Loucy (cell line): ENCODE measurements around the gene P2RX4.
"Not testable (repeated sequence)": the region's sequence is repeated elsewhere in the genome, so short reads cannot be mapped to it uniquely, and the experiment has no call there.

Experiments
- H2AFZ ChIP-seq: fragments of 200-600 bp; sonication (generic); 2 replicates; pipeline ENCODE4 v1.6.0; 2016; ENCODE audit warnings: antibody characterized with exemption, mild to moderate bottlenecking, low read length, moderate library complexity
- H3F3A ChIP-seq: fragments of 200-600 bp; 2 replicates; pipeline ENCODE4 v1.6.0; 2016; ENCODE audit warnings: antibody characterized with exemption, low read depth, mild to moderate bottlenecking
- H3K27me3 ChIP-seq: fragments of 200-600 bp; sonication (generic); 2 replicates; pipeline ENCODE4 v1.6.1; 2014; ENCODE audit warnings: low read length, mild to moderate bottlenecking; ENCODE audit not compliant: insufficient read depth, poor library complexity, severe bottlenecking
- H3K36me3 ChIP-seq: fragments of 200-600 bp; sonication (generic); 2 replicates; pipeline ENCODE4 v1.6.1; 2016; ENCODE audit warnings: low read length; ENCODE audit not compliant: insufficient read depth
- H3K4me1 ChIP-seq: fragments of 200-600 bp; sonication (generic); 2 replicates; pipeline ENCODE4 v1.5.1; 2014; ENCODE audit warnings: low read length, mild to moderate bottlenecking; ENCODE audit not compliant: insufficient read depth, poor library complexity, severe bottlenecking
- H3K4me2 ChIP-seq: fragments of 200-600 bp; sonication (generic); 2 replicates; pipeline ENCODE4 v1.6.0; 2014; ENCODE audit warnings: antibody characterized with exemption, low read length, low read depth, mild to moderate bottlenecking; ENCODE audit not compliant: poor library complexity, severe bottlenecking
- H3K4me3 ChIP-seq: fragments of 200-600 bp; sonication (generic); 2 replicates; pipeline ENCODE4 v1.5.1; 2014; ENCODE audit warnings: low read length, mild to moderate bottlenecking, mixed read lengths; ENCODE audit not compliant: poor library complexity, severe bottlenecking
- H3K79me2 ChIP-seq: fragments of 200-600 bp; sonication (generic); 2 replicates; pipeline ENCODE4 v1.6.1; 2014; ENCODE audit warnings: low read length; ENCODE audit not compliant: insufficient read depth
- H3K9ac ChIP-seq: fragments of 200-600 bp; sonication (generic); 2 replicates; pipeline ENCODE4 v1.6.0; 2014; ENCODE audit warnings: mild to moderate bottlenecking, low read depth, low read length, moderate library complexity; ENCODE audit not compliant: poor library complexity, severe bottlenecking
- H3K9me2 ChIP-seq: fragments of 200-600 bp; sonication (generic); replicated peaks from 2 replicates; pipeline ENCODE4 v1.6.1; 2016; ENCODE audit warnings: low read depth, low read length, mixed read lengths
- H3K9me3 ChIP-seq: fragments of 200-600 bp; sonication (generic); 2 replicates; pipeline ENCODE4 v1.6.1; 2014; ENCODE audit warnings: mild to moderate bottlenecking, antibody characterized with exemption, low read length, low read depth; ENCODE audit not compliant: insufficient read depth
- H4K20me1 ChIP-seq: fragments of 200-600 bp; sonication (generic); 2 replicates; pipeline ENCODE4 v1.6.0; 2014; ENCODE audit warnings: antibody characterized with exemption, low read length, mild to moderate bottlenecking; ENCODE audit not compliant: insufficient read depth, poor library complexity, severe bottlenecking
- EZH2phosphoT487 ChIP-seq: fragments of 200-600 bp; IDR thresholded peaks from 2 replicates; pipeline ENCODE4 v1.6.1; 2018; ENCODE audit warnings: antibody characterized with exemption, mild to moderate bottlenecking, moderate library complexity, borderline replicate concordance
- TF ChIP-seq, protein P1 (sequence below): fragments of 200-600 bp; sonication (generic); conservative IDR thresholded peaks from 2 replicates; pipeline ENCODE4 v1.5.1; 2014; ENCODE audit warnings: mild to moderate bottlenecking, antibody characterized with exemption, low read length

The P2RX4 gene

DNA sequence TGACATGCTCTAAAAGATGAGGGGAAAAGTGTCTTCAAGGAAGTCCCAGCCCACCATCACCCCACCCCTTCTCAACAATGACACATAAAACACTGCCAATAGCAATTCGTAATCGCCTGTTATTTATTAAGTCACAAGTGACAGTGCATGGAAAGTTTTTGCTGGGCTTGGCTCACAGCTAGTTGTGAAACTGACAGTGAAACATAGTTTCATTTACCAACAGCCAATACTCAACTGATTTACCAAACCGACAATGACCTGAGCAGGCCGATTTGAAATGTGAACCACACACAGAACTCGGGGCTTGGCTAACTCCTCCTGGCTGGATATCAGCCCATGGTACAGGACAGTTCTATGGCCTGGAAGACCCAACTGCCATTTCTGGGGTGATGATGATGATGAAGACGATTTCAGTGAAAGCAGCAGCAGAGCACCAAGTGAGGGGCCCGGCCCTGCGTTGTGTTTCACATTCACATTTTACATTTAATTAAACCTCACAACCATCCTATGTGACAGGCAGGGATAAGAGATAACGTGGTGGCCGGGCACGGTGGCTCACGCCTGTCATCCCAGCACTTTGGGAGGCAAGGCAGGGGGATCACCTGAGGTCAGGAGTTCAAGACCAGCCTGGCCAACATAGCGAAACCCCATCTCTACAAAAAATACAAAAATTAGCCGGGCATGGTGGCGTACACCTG lies 43.9 kb downstream of the P2RX4 start:
- Histone ChIP-seq H3K36me3 (peaks cover 40% of the 10 kb centered on the region; the same call in 1 of the 2 replicates), H3K9me2 (no peaks in the 10 kb centered on the region), H3K4me2 (no peak overlapping the region), H3K27me3 (no peaks in the 10 kb centered on the region), H3K9ac (no peak overlapping the region), H3K4me3 (no peak overlapping the region), H3K9me3 (no peaks in the 10 kb centered on the region), H3F3A (no peaks in the 10 kb centered on the region), H4K20me1 (no peaks in the 10 kb centered on the region), H3K79me2 (no peaks in the 10 kb centered on the region), H2AFZ (no peak overlapping the region), H3K4me1 (no peaks in the 10 kb centered on the region)
- TF ChIP-seq EZH2phosphoT487: no peak
- TF ChIP-seq, protein P1, sequence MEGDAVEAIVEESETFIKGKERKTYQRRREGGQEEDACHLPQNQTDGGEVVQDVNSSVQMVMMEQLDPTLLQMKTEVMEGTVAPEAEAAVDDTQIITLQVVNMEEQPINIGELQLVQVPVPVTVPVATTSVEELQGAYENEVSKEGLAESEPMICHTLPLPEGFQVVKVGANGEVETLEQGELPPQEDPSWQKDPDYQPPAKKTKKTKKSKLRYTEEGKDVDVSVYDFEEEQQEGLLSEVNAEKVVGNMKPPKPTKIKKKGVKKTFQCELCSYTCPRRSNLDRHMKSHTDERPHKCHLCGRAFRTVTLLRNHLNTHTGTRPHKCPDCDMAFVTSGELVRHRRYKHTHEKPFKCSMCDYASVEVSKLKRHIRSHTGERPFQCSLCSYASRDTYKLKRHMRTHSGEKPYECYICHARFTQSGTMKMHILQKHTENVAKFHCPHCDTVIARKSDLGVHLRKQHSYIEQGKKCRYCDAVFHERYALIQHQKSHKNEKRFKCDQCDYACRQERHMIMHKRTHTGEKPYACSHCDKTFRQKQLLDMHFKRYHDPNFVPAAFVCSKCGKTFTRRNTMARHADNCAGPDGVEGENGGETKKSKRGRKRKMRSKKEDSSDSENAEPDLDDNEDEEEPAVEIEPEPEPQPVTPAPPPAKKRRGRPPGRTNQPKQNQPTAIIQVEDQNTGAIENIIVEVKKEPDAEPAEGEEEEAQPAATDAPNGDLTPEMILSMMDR: no peak

DNA sequence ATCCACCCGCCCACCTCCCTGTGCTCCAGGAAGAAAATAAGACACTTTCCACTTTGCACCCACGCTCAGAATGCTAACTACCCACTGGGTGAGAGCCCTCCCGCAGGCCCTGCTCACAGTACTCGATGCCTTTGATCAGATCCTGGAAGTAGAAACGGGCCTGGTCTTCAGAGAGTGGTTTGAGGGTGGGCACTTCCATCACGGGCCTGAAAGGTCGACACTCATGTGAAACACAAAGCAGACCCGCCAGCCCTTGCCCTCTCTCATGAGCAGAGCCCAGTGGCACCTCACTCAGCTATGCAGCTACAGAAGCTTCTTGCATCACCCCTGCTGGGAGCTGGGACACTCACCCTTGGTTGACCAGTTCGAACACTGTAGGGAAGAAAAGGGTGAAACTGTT lies 45.5 kb downstream of the P2RX4 start:
- no peak for TF ChIP-seq EZH2phosphoT487
- TF ChIP-seq, protein P1: no peak
- no peaks in the 10 kb centered on the region for H3K79me2 ChIP-seq
- no peak overlapping the region for H3K9ac ChIP-seq
- H3K27me3 ChIP-seq: no peaks in the 10 kb centered on the region
- no peaks in the 10 kb centered on the region for H3F3A ChIP-seq
- no peak overlapping the region for H2AFZ ChIP-seq
- no peak overlapping the region for H3K4me3 ChIP-seq
- peaks cover 33% of the 10 kb centered on the region; the same call in 1 of the 2 replicates for H3K36me3 ChIP-seq
- no peaks in the 10 kb centered on the region for H3K9me2 ChIP-seq
- no peak overlapping the region for H3K4me2 ChIP-seq
- no peaks in the 10 kb centered on the region for H3K9me3 ChIP-seq
- H3K4me1 ChIP-seq: no peaks in the 10 kb centered on the region
- no peaks in the 10 kb centered on the region for H4K20me1 ChIP-seq

- not testable (repeated sequence) for H4K20me1 ChIP-seq, H3K9me2 ChIP-seq, H3K4me1 ChIP-seq, H3K79me2 ChIP-seq, H3F3A ChIP-seq, H3K4me3 ChIP-seq, H2AFZ ChIP-seq, H3K27me3 ChIP-seq, H3K9ac ChIP-seq, H3K4me2 ChIP-seq, H3K9me3 ChIP-seq
- peaks cover 34% of the 10 kb centered on the region; the same call in 1 of the 2 replicates for H3K36me3 ChIP-seq
Measured at GRCh38 chr12:121257704-121258449, 47.9 kb downstream of the P2RX4 start.
